Measurements from ENCODE around the gene CYP27B1.
A peak's percentile ranks its signal among the peaks of the same experiment; 100 is the strongest.
"Not testable (repeated sequence)": the region's sequence is repeated elsewhere in the genome, so short reads cannot be mapped to it uniquely, and the experiment has no call there.

Gene CYP27B1

DNA sequence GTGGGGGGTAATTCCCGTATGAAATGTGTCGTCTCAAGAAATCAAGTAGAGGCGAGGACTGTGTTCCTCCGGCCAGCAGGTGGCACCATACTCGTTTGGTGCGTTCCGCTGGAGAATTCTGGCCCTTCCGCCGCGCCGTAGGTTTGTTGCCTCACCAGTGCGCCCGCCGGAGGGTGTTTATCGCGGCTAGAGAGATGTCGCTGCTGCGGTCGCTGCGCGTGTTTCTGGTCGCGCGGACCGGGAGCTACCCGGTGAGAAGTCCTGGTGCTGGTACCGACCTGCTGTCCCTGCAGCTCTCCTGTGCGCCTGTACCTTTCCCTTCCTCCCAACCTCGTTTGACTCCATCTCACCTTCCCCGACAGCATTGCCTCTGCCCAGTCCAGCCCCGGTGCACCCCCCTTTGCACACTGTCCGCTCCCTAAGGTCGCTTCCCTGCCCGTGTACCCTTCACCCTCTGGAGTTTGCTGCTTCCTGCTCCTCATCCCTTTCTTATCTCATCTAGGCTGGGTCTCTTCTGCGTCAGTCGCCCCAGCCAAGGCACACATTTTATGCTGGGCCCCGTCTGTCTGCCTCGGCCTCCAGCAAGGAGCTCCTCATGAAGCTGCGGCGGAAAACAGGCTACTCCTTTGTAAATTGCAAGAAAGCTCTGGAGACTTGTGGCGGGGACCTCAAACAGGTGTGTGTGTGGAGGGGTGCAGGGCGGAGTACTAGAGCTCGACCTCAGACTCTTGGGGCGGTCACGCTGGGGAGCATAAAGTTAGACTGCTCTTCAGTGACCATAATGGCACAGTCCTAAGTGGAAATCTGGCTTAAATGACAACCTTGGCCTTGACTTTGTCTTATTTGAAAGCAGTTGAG is 16.0 kb upstream of the CYP27B1 start, which contains the start of gene TSFM:
Gene TSFM (plus strand): TSS at position 180 of the 858 bp plus-strand sequence. CDS start 15 bp downstream, at position 195.
- DNase-seq = peak; percentile 97 to 98

DNA sequence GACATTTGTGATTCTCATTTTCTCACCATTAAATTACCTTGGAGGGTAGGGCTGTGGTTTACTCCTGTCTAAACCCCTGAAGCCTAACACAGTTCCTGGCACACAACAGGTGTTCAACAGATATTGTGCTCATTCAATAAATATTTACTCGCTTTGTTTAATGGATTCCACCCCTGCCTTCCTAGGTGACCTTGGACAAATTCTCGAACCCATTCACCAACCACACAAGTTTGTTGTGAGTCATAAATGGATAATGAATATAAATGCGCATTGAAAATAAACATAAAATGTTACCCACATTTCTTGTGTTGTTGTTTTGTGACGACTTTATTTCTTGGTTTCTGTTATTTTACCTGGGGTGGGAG is 15.3 kb upstream of the CYP27B1 start:
- no peak for DNase-seq

DNA sequence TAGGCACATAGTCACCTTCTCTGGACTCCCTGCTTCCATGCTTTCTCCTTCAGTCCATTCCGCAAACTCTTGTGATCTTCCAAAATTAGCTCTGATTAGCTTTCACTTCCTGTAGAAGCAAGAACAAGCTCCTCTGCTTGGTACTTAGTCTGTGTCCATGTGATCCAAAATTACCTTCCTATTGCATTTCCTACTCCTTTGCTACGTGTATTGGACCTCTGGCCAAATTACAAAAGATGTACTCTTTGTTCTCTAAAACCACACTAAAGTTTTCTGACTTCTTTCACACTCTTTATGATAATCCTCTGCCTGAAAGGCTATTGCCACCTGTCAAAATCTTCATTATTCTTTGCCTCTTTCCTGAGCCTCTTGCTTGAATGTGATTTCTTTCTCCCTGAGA is 14.9 kb upstream of the CYP27B1 start:
- DNase-seq = no peak

DNA sequence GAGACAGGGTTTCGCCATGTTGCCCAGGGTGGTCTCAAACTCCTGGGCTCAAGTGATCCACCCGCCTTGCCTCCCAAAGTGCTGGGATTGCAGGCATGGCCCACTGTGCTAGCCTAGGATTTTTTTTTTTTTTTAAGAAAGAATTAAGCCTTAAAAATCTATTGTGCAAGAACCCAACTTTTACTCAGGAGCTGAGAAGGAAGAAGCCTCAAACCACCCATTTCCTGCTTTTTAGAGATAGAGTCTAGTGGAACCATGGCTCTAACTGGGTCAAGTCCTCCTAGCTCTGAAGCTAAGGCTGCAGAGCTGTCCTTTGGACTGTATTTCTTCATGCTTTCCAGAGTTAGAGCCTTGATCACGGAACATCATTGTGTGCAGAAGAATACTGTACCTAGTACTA is 14.4 kb upstream of the CYP27B1 start:
- DNase-seq = no peak

DNA sequence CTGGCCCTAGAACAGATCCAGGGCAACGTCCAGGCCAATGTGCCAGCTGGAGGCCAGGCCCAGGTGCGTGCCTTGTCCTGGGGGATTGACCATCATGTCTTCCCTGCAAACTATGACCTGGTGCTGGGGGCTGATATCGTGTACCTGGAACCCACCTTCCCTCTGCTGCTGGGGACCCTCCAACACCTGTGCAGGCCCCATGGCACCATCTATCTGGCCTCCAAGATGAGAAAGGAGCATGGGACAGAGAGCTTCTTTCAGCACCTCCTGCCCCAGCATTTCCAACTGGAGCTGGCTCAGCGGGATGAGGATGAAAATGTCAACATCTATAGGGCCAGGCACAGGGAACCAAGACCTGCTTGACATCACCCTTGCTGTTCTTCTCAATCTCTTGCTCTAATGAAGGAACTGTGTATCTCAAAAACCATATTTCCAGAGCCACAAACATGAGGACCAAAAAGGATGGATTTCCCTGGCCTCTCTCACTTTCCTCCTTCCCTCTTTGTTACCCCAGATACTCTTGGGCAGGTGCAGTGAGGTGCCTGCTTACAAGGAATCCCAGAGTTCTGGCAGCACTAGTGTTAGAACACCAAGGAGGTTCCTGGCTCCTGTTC is 13.5 kb upstream of the CYP27B1 start:
- DNase-seq = no peak

DNA sequence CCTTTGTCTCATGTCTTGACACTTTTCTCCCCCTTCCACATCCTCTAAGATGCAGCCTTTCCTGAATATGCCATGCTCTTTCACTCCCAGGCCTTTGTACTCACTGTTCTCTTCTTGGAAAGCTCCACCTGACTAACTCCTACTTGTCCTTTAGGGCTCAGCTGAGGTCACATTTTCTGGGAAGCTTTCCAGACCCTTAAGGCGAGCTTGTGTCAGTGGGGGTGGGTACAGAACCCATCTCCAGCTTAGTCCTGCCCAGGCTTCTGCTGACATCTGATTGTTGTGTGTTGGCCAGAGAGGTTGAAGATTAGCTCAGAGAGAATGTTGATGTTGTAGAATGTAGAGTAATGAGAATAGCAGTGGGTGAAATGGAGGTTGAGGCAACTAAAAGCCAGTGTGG is 12.9 kb upstream of the CYP27B1 start:
- no peak for DNase-seq

DNA sequence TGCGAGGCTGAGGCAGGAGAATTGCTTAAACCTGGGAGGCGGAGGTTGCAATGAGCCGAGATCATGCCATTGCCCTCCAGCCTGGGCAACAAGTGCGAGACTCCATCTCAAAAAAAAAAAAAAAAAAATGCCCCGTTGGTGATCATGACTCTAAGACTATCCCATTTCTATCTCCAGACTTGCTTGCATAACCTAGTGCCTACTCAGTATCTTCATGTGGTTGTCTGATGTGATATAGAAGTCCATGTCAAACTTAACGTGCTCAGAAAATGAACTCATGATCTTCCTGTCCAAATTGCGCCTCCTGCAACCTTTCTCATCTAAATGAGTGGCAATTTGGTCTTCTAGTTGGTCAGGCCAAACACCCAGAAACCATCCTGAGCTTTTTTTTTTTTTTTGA is 11.0 kb upstream of the CYP27B1 start:
- no peak for DNase-seq

DNA sequence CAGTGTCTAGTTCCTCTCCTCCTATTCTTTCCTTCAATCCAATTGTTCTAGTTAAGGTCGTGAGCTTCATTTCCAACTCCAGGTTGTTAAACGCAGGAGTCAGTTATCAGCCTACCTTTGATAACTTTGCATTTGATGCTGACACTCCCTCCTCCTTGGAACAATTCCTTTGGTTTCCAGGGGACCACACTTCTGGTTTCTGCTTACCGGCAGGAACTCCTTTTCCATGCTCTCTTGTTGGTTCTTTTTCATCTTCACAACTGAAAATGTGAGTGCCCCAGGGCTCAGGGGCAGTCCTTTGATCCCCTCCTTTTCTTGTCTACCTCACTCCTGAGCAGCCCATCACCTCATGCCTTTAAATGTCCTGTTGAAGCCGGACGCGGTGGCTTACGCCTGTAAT is 10.5 kb upstream of the CYP27B1 start:
- DNase-seq = no peak

DNA sequence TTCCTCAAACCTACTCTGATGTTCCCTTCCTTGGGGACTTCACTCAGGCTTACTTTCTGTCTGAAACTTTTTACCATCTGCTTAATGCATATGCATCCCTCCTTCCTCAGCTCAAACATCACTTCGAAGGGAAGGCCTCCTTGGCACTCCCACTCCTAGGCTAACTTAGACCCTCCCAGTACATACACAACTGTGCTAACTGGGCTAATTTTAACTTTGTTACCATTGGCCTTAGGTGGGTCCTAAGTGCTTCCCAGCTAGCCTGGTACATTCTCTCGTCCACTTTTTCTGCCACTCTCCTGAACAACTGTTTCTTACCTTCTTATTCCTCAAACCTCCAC is 9.3 kb upstream of the CYP27B1 start:
- no peak for DNase-seq

DNA sequence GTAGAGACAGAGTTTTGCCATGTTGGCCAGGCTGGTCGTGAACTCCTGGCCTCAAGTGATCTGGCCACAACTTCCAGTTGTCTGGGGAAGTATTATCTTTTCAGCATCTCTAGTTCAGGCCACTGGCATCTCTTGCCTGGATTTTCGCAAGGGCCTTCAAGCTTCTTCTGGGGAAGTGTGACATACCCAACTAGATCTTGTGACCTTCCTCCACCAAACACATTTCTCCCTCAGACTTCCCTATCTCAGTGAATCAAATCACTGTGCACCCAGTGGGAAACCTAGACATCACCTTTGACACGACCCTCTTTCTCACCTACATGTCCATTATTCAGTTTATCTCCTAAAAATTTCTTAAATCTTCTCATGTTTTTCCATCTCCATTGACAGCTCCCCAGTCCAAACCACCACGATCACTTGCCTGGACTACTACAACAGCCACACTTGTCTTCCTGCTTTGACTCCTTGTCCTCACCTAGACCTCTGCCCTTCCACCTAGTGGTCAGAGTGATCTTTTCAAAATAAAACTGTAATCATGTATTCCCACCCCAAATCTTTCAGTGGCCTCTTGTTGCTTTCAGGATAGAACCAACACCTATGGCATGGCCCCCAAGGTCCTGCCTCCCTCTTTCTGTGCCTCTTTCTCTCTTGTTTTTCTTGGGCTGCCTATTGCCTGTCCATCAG is 8.8 kb upstream of the CYP27B1 start:
- DNase-seq = no peak

DNA sequence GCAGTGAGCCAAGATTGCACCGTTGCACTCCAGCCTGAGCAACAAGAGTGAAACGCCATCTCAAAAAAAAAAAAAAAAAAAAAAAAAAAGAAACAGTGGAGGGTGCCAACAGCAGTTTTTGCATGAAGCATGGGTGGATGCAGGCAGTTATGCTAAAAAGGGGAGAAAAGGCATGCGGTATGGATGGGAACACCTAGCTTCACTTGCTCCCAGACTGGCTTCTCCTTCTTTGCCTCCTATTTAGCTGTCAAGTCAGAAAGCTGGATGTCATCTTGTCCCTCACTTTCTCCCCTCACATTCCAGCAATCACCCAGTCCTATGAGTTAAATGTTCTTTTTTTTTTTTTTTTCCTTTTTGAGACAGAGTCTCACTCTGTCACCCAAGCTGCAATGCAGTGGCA is 8.2 kb upstream of the CYP27B1 start:
- no peak for DNase-seq

DNA sequence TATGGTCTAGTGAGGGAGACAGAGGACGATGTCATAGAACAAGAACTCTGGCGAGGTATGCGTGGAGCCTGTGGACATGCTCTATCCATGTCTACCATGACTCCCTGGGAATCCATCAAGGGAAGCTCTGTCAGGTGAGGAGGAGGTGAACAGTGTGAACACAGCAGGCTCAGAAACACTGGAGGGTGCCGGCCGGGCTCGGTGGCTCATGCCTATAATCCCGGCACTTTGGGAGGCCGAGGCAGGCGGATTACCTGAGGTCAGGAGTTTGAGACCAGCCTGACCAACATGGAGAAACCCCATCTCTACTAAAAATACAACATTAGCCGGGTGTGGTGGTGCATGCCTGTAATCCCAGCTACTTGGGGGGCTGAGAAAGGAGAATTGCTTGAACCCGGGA is 7.8 kb upstream of the CYP27B1 start:
- not testable (repeated sequence) for DNase-seq

DNA sequence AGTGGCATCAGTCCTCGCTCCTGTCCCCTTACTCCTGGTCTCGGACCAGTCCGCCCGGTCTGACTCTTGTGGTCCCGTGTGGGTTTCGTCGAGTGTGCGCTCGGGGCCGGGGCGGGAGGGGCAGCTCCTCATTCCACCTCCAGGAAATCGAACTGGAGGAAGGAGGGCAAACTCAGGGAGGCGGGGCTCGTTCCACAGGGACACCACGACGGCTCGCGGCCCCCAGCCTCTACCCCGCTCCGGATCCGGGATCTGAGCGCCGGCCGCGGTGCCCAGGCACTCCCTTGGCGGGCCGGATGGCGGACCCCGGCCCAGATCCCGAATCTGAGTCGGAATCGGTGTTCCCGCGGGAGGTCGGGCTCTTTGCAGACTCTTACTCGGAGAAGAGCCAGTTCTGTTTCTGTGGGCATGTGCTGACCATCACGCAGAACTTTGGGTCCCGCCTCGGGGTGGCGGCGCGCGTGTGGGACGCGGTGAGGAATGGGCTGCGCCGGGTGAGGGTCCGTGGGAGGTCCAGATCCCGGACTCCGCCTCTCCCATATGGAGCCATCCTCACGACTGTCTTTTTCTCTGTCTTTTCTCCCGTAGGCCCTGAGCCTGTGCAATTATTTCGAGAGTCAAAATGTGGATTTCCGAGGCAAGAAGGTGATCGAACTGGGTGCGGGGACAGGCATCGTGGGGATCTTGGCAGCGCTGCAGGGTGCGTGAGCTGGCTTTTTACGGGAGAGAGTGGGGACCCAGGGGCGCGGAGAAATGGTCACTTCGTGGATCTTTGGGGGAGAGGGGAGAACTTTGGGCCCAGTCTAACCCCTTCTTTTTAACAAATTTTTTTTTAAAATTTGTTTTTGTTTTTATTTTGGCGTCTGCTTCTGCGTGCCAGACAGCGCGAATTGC is 5.8 kb upstream of the CYP27B1 start, which contains the start of gene EEF1AKMT3:
Gene EEF1AKMT3 (plus strand): TSS at position 186 of the 894 bp plus-strand sequence. CDS start 111 bp downstream, at position 297.
- peak in 1 of 2 donors; percentile 44 for DNase-seq

DNA sequence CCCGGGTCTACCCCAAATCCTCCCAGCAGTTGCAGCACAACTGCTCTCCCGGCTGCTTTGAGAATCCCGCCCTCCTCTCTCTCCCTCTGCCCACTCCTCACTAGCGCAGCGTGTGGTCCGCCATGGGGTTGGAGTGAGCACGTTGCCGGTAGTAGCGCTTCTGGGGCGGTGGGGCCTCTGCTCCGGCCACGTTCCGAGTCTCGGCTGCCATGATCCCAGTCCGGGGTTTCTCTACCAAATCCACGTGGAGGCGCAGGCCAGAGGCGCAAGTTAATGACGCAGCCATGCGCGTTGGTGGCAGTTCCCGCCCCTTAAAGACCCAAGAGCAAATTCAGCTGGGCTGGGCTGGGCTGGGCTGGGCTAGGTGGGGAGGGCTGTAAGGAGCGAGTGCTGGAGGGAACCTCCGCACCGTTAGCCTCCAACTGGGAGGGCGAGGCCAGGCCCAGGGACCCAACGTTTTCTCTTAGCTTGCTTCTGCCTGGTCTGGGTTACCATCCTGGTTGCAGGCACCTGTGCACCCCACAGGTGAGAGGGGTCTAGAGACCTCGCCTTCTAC is 5.1 kb upstream of the CYP27B1 start, which contains the start of gene METTL1:
Gene METTL1 (minus strand): TSS at position 233 of the 556 bp plus-strand sequence. CDS start 22 bp downstream, at position 211.
- peak; percentile 87 to 88 for DNase-seq

DNA sequence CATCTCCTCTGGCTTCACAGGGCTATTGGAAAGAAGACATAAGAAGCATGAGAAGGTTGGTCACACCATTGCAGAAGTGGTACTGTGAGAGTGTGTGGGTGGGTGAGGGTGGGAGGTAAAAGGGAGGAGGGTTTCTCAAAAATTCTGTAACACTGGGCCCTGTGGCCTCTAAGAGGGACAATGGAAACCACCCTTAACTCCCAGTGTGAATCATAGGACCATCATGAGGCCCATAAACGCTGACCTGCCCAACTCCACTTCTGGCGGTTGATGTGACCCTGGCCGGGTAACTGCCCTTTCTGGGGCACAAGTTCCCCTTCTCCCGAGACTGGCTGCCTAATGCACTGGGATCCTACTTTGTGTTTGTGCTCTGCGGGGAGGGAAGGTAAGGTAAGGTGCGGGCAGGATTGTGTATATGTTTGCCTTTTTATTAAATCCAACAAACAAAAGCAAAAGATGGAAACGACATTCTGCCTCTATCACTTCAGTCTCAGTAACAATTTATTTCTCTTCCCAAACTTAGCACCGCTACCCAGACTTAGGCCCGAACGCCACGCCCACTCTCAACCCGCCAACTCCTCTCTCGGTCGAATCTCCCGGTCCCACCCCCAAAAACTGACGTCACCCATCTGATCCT is 4.5 kb upstream of the CYP27B1 start:
- DNase-seq = peak; percentile 81 to 86

DNA sequence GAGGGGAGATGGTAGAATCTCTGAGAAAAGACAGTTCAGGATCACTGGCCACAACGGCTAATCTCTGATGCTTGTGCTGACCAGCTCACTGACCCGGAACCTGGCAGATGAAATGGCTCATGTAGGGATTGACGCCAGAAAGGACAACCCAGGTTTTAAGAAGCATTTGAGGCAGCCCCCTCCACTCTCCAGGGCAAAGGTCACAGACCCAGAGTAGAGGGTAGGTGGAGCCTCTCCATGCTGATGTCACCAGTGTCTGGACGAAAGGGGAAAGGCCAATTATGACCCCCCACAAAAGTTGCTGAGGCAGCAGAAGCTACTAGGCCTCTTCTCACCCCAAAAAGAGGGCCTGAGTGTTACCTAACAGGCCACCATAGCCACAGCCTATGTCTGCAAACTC is 3.9 kb upstream of the CYP27B1 start:
- no peak for DNase-seq

DNA sequence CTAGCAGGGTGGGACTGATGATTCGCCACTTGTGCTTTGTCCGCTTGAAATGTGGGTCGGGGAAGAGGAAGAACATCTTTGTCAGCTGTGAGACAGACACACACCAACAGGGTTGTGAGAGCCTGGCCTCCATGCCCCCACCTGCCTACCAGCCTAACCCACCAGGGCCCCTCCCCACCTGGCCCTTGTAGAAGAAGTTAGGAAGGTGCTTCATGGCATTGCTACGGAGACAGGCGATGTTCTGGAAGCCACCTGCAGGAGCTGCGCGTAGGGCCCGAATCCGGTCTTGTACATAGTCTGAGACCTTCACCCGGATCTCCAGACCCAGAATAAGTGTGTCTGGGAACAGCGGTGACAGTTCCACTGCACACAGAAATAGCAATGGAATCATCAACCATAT is 2.7 kb upstream of the CYP27B1 start:
- DNase-seq = no peak

DNA sequence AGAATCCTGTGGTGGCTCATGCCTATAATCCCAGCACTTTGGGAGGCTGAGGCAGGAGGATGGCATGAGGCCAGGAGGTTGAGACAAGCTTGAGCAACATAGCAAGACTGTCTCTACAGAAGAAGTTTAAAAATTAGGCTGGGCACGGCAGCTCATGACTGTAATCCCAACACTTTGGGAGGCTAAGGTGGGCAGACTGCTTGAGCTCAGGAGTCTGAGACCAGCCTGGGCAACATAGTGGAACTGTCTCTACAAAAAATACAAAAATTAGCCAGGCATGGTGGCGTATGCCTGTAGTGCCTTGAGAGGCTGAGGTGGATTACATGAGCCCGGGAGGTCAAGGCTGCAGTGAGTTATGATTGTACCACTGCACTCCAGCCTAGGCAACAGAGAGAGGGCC is 998 bp upstream of the CYP27B1 start:
- DNase-seq = no peak

DNA sequence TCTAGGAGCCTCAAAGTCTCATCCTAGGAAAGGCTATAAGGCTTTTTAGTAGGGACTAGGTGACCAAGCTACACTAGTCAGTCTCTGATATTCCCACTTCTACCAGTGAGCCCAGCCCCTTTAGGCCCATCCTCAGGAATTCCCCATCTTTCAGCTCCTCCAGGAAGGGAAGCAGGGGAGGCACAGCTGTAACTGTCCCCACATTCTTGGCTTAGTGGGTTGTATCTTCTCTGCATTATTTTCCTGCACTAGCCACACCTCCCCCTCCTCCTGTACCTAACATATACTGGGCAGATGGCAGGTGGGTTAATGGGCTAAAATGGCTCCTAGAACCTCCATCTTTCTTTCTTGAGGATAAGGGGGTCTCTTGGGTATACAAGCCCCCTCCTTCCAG is 424 bp upstream of the CYP27B1 start:
- no peak for DNase-seq

DNA sequence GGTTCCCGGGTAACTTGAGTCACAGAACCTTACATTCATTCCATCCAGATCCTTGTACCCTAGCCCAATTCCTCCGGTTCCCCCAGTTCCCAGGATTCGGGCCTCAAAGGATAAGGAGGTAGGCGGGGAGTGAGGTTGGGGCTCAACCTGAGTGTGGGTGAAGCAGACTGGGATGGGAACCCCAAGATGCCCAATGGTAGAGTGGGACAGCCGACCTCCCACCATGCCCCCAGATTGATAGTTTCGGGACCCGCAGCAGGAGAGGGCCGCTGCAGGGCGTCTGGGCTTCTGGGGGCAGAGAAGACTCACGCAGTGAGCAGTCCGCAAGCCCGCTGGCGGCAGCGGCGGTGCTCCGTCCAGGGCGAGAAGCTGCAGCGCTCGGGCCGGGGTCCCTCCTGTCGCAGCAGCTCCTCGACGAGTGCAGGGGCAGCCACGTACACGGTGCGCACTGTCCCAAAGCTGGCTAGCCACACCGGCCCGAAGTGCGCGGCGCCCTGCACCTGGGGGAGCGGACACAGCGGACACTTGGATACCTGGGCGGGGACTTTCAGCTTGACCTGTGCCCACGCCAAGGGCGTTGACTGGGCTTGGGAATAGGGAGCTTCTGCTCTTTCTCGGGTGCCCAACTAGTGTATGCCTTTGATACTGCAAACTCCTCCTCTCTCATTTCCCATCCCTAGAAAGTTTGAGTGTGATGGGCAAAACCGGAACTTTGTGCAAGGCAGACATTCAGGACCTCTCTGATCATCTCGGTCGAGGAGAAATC is 997 bp downstream of the CYP27B1 start:
- peak in 1 of 2 donors; percentile 5 for DNase-seq
